Duodenal mucosa (tissue), 2 donors: Measurements from ENCODE around the gene CNDP2.

Experiments used
- H3K27ac ChIP-seq: one replicate; pipeline ENCODE4 v1.7.0; 2013; ENCODE audit warnings: low read depth, low read length
- H3K27me3 ChIP-seq, 2 donors: one replicate each; pipeline ENCODE4 v1.7.0; 2013; ENCODE audit warnings: low read length in 2 of 2, control low read depth in 1 of 2; ENCODE audit not compliant: insufficient read depth in 2 of 2, control insufficient read depth in 1 of 2
- H3K36me3 ChIP-seq, 2 donors: one replicate each; pipeline ENCODE4 v1.7.0; 2013; ENCODE audit warnings: low read length in 2 of 2, control low read depth in 1 of 2; ENCODE audit not compliant: insufficient read depth in 2 of 2, control insufficient read depth in 1 of 2
- H3K4me1 ChIP-seq, 2 donors: one replicate each; pipeline ENCODE4 v1.7.0; 2013; ENCODE audit warnings: low read length in 2 of 2, control low read depth in 1 of 2; ENCODE audit not compliant: insufficient read depth in 2 of 2, control insufficient read depth in 1 of 2
- H3K4me3 ChIP-seq, 2 donors: one replicate each; pipeline ENCODE4 v1.7.0; 2013; ENCODE audit warnings: low read length in 2 of 2, low read depth in 1 of 2
- H3K9ac ChIP-seq, 2 donors: one replicate each; pipeline ENCODE4 v1.7.0; 2013; ENCODE audit warnings: low read length in 2 of 2, low read depth in 1 of 2
- H3K9me3 ChIP-seq, 2 donors: one replicate each; pipeline ENCODE4 v1.7.0; 2013; ENCODE audit warnings: low read length in 2 of 2, control low read depth in 1 of 2; ENCODE audit not compliant: control insufficient read depth in 1 of 2

Gene CNDP2

DNA sequence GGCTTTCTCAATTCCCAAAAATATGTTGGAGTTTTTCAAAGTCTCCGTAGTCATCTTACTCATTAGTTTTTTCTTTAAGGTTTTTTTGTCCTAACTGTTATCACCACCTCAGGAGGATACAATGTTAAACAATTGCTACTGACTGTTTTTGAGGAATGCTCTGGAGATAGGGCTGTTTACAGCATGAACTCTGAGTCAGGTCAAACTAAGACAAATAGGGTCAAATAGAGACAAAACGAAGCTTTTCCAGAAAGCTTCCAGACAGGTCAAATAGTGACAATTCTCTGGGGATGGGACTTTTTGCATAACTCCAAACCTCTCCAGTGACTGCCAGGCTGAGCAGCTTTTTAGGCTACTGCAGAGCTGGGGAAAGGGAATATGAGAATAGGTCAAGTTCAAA is 23.9 kb upstream of the CNDP2 start:
- Histone ChIP-seq H3K4me1 (no peaks in the 10 kb centered on the region), H3K36me3 (no peaks in the 10 kb centered on the region)

GRCh38 chr18:74473976-74474640 is 22.1 kb upstream of the CNDP2 start:
- Histone ChIP-seq H3K9ac (no peak overlapping the region), H3K36me3 (no peaks in the 10 kb centered on the region), H3K27me3 (no peaks in the 10 kb centered on the region), H3K4me1 (no peaks in the 10 kb centered on the region), H3K4me3 (no peak overlapping the region), H3K9me3 (peaks cover 0 to 4% of the 10 kb centered on the region in 2 donors), H3K27ac (no peak overlapping the region)

More for the DNA sequence above, 23.9 kb upstream of the CNDP2 start:
- Histone ChIP-seq H3K27ac (no peak overlapping the region), H3K4me3 (no peak overlapping the region), H3K27me3 (no peaks in the 10 kb centered on the region), H3K9me3 (peaks cover 0 to 4% of the 10 kb centered on the region in 2 donors), H3K9ac (no peak overlapping the region)

DNA sequence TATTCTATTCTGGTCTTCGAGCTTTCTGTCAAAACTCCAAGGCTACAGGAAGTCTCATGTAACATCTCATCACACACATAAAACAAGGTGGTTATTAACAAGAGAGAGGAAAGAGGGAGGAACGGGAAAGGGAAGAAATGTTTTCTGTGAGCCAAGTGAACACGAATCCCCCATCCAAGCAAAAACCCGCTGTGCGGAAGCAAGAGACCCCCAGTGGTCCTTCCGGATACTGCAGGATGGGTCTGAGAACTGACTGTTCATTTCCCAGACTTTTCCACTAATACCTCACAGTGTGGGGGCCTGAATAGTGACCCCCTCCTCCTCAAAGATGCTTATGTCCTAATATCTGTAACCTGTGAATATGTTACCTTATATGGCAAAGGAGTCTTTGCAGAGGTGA is 20.0 kb upstream of the CNDP2 start:
- Histone ChIP-seq H3K27ac (no peak overlapping the region), H3K9me3 (no peaks in the 10 kb centered on the region), H3K27me3 (no peaks in the 10 kb centered on the region), H3K36me3 (no peaks in the 10 kb centered on the region), H3K9ac (no peak overlapping the region), H3K4me3 (no peak overlapping the region), H3K4me1 (peaks cover 9 to 14% of the 10 kb centered on the region in 2 donors)

DNA sequence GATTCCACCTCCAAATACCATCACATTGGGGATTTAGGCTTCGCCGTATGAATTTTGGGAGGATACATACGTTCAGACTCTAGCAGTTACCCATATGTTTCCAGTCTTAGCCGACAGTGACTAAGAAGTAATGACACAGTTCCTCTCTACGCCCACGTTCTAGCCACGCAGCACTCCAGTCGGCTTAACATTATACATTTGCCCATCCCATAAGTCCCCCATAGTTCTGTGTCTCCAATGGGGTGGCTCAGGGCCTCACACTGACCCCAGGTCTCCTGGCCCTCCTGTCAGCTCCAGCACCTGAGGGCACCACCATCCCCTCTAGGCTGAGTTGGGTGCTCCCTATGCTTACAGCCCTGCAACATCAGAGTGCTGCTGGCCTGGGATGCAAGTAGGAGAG is 18.4 kb upstream of the CNDP2 start:
- no peak overlapping the region for H3K4me3 ChIP-seq
- H3K27me3 ChIP-seq: no peaks in the 10 kb centered on the region
- H3K36me3 ChIP-seq: no peaks in the 10 kb centered on the region
- H3K9ac ChIP-seq: no peak overlapping the region
- no peaks in the 10 kb centered on the region for H3K9me3 ChIP-seq
- H3K27ac ChIP-seq: no peak overlapping the region
- H3K4me1 ChIP-seq: peaks cover 9 to 14% of the 10 kb centered on the region in 2 donors

- no peak overlapping the region for H3K9ac ChIP-seq
- H3K27ac ChIP-seq: no peak overlapping the region
- no peak overlapping the region for H3K4me3 ChIP-seq
- no peaks in the 10 kb centered on the region for H3K36me3 ChIP-seq
- H3K9me3 ChIP-seq: no peaks in the 10 kb centered on the region
- H3K27me3 ChIP-seq: no peaks in the 10 kb centered on the region
- H3K4me1 ChIP-seq: peaks cover 9 to 14% of the 10 kb centered on the region in 2 donors
These were observed 17.8 kb upstream of the CNDP2 start for GRCh38 chr18:74478316-74478715.

DNA sequence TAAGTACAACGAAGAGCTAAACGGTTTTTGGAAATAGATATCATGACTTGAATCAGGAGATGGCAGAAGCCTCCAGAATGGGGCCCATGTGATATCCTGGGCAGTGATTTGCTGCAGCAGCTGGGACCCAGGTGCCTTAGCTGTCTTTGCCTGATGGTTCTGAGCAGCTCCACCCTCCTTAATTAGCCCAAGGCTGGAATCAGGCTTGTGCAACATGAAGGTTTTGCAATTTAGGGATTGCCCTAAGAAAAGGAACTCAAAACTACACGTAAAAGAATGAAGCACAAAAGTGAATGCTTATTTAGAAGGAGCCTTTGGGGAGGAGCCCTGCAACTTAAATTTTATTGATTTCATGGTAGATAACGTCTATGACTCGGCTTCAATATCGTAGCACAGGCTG is 17.3 kb upstream of the CNDP2 start:
- Histone ChIP-seq H3K27ac (no peak overlapping the region), H3K9me3 (no peaks in the 10 kb centered on the region), H3K9ac (no peak overlapping the region), H3K4me1 (peaks cover 9 to 14% of the 10 kb centered on the region in 2 donors), H3K27me3 (no peaks in the 10 kb centered on the region), H3K4me3 (no peak overlapping the region), H3K36me3 (no peaks in the 10 kb centered on the region)

DNA sequence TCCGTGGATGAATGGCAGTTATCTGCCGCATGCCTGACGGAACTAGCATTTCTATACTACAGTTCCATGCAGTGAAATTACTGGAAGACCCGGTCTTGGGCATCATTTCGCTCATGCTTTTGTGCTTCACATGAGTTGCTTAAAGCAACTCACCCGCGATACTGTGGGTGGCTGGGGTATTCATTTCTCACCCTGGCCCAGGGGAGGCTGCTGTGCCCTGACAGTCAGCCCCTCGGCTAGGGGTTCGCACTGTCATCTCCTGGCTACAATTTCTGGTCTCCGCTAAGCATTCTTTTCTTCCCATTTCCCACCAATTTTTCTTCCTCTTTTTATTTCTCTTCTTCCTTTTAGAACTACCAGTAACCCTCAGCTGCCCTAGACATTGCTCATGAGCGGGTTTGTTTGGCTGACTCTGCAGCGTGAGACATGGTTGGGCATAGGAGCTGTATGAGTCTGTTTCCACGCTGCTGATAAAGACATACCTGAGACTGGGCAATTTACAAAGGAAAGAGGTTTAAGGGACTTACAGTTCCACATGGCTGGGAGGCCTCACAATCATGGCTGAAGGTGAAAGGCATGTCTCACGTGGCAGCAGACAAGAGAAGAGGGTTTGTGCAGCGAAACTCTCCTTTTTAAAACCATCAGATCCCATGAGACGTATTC is 16.5 kb upstream of the CNDP2 start:
- peaks cover 9 to 16% of the 10 kb centered on the region in 2 donors for H3K4me1 ChIP-seq
- H3K27ac ChIP-seq: no peak overlapping the region
- H3K36me3 ChIP-seq: no peaks in the 10 kb centered on the region
- no peak overlapping the region for H3K9ac ChIP-seq
- H3K4me3 ChIP-seq: no peak overlapping the region
- H3K9me3 ChIP-seq: no peaks in the 10 kb centered on the region
- no peaks in the 10 kb centered on the region for H3K27me3 ChIP-seq

GRCh38 chr18:74480149-74480651 is 16.0 kb upstream of the CNDP2 start:
- Histone ChIP-seq H3K27me3 (no peaks in the 10 kb centered on the region), H3K4me1 (peaks cover 9 to 20% of the 10 kb centered on the region in 2 donors), H3K27ac (no peak overlapping the region), H3K36me3 (no peaks in the 10 kb centered on the region), H3K9ac (no peak overlapping the region), H3K4me3 (peak overlapping the region; percentile 32 to 59), H3K9me3 (no peaks in the 10 kb centered on the region)

GRCh38 chr18:74482697-74483096 is 13.5 kb upstream of the CNDP2 start:
- H3K9ac ChIP-seq: no peak overlapping the region
- H3K9me3 ChIP-seq: no peaks in the 10 kb centered on the region
- no peaks in the 10 kb centered on the region for H3K36me3 ChIP-seq
- H3K4me3 ChIP-seq: no peak overlapping the region
- H3K4me1 ChIP-seq: peaks cover 9 to 20% of the 10 kb centered on the region in 2 donors
- no peaks in the 10 kb centered on the region for H3K27me3 ChIP-seq
- no peak overlapping the region for H3K27ac ChIP-seq

- Histone ChIP-seq H3K27ac (no peak overlapping the region), H3K9me3 (no peaks in the 10 kb centered on the region), H3K4me3 (no peak overlapping the region), H3K27me3 (no peaks in the 10 kb centered on the region), H3K4me1 (peaks cover 0 to 5% of the 10 kb centered on the region in 2 donors), H3K36me3 (no peaks in the 10 kb centered on the region), H3K9ac (no peak overlapping the region)
These were observed 9.9 kb upstream of the CNDP2 start for GRCh38 chr18:74486119-74486849.
